Hepatocyte (in vitro differentiated cells): ENCODE data around the gene ZGPAT.

Source experiments
- EZH2 ChIP-seq: fragments of 200-600 bp; sonication (generic); IDR thresholded peaks from 2 replicates; pipeline ENCODE4 v1.6.1; 2016; ENCODE audit warnings: antibody characterized with exemption, mild to moderate bottlenecking, borderline replicate concordance
- EZH2phosphoT487 ChIP-seq: fragments of 200-600 bp; sonication (generic); IDR thresholded peaks from one replicate; pipeline ENCODE4 v1.6.1; 2018; ENCODE audit warnings: antibody characterized with exemption, mild to moderate bottlenecking, low read depth, moderate library complexity; ENCODE audit not compliant: unreplicated experiment, severe bottlenecking
- TF ChIP-seq, protein P1 (sequence below): fragments of 200-600 bp; sonication (generic); IDR thresholded peaks from 2 replicates; pipeline ENCODE4 v1.5.1; 2016; ENCODE audit warnings: antibody characterized with exemption, mild to moderate bottlenecking; ENCODE audit not compliant: poor library complexity

GRCh38 chr20:63775096-63775978 lies 67.5 kb downstream of the ZGPAT start:
- TF ChIP-seq, protein P1, sequence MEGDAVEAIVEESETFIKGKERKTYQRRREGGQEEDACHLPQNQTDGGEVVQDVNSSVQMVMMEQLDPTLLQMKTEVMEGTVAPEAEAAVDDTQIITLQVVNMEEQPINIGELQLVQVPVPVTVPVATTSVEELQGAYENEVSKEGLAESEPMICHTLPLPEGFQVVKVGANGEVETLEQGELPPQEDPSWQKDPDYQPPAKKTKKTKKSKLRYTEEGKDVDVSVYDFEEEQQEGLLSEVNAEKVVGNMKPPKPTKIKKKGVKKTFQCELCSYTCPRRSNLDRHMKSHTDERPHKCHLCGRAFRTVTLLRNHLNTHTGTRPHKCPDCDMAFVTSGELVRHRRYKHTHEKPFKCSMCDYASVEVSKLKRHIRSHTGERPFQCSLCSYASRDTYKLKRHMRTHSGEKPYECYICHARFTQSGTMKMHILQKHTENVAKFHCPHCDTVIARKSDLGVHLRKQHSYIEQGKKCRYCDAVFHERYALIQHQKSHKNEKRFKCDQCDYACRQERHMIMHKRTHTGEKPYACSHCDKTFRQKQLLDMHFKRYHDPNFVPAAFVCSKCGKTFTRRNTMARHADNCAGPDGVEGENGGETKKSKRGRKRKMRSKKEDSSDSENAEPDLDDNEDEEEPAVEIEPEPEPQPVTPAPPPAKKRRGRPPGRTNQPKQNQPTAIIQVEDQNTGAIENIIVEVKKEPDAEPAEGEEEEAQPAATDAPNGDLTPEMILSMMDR: peak; percentile 91
- no peak for TF ChIP-seq EZH2phosphoT487
- TF ChIP-seq EZH2: no peak
